ENCODE results near the gene CTNNA2.

The CTNNA2 gene

GRCh38 chr2:80293039-80293438 lies 780.2 kb downstream of the CTNNA2 start:
- Histone ChIP-seq H3K4me3 (ENCODE audit: low read length) (no peak overlapping the region), H3K4me2 (ENCODE audit: low read length) (no peak overlapping the region), H4K20me1 (ENCODE audit: insufficient read depth, low read length) (no peaks in the 10 kb centered on the region), H3K9me3 (ENCODE audit: insufficient read depth, low read length) (no peaks in the 10 kb centered on the region), H2AFZ (ENCODE audit: low read depth, low read length) (no peak overlapping the region), H3K79me2 (ENCODE audit: low read length) (no peaks in the 10 kb centered on the region), H3K36me3 (replicated peaks; ENCODE audit: low read depth, low read length) (no peaks in the 10 kb centered on the region), H3K27ac (ENCODE audit: low read length) (no peak overlapping the region), H3K4me1 (ENCODE audit: low read length) (no peaks in the 10 kb centered on the region), H3K27me3 (ENCODE audit: low read depth, low read length) (no peaks in the 10 kb centered on the region), H3K9ac (ENCODE audit: low read length) (no peak overlapping the region)
- TF ChIP-seq EZH2phosphoT487 (IDR thresholded peaks at IDR 0.05; ENCODE audit: low read depth) (no peak), CTCF (IDR thresholded peaks at IDR 0.05; ENCODE audit: low read depth, low read length) (no peak)

GRCh38 chr2:80298954-80299353 lies 786.1 kb downstream of the CTNNA2 start:
- Histone ChIP-seq H3K27me3 (ENCODE audit: low read depth, low read length) (no peaks in the 10 kb centered on the region), H3K4me2 (ENCODE audit: low read length) (no peak overlapping the region), H3K27ac (ENCODE audit: low read length) (no peak overlapping the region), H3K9ac (ENCODE audit: low read length) (no peak overlapping the region), H3K36me3 (replicated peaks; ENCODE audit: low read depth, low read length) (no peaks in the 10 kb centered on the region), H3K9me3 (ENCODE audit: insufficient read depth, low read length) (no peaks in the 10 kb centered on the region), H3K79me2 (ENCODE audit: low read length) (no peaks in the 10 kb centered on the region), H3K4me3 (ENCODE audit: low read length) (no peak overlapping the region), H2AFZ (ENCODE audit: low read depth, low read length) (no peak overlapping the region), H3K4me1 (ENCODE audit: low read length) (no peaks in the 10 kb centered on the region), H4K20me1 (ENCODE audit: insufficient read depth, low read length) (no peaks in the 10 kb centered on the region)
- TF ChIP-seq EZH2phosphoT487 (IDR thresholded peaks at IDR 0.05; ENCODE audit: low read depth) (no peak), CTCF (IDR thresholded peaks at IDR 0.05; ENCODE audit: low read depth, low read length) (no peak)

- no peaks in the 10 kb centered on the region for H3K4me1 ChIP-seq (ENCODE audit: low read length)
- no peak overlapping the region for H2AFZ ChIP-seq (ENCODE audit: low read depth, low read length)
- H4K20me1 ChIP-seq (ENCODE audit: insufficient read depth, low read length) = no peaks in the 10 kb centered on the region
- no peaks in the 10 kb centered on the region for H3K9me3 ChIP-seq (ENCODE audit: insufficient read depth, low read length)
- no peaks in the 10 kb centered on the region for H3K36me3 ChIP-seq (replicated peaks; ENCODE audit: low read depth, low read length)
- H3K4me2 ChIP-seq (ENCODE audit: low read length) = no peak overlapping the region
- no peaks in the 10 kb centered on the region for H3K79me2 ChIP-seq (ENCODE audit: low read length)
- no peak overlapping the region for H3K4me3 ChIP-seq (ENCODE audit: low read length)
- no peak overlapping the region for H3K27ac ChIP-seq (ENCODE audit: low read length)
- no peak overlapping the region for H3K9ac ChIP-seq (ENCODE audit: low read length)
- TF ChIP-seq CTCF (IDR thresholded peaks at IDR 0.05; ENCODE audit: low read depth, low read length) = no peak
- TF ChIP-seq EZH2phosphoT487 (IDR thresholded peaks at IDR 0.05; ENCODE audit: low read depth) = no peak
- no peaks in the 10 kb centered on the region for H3K27me3 ChIP-seq (ENCODE audit: low read depth, low read length)
Measured at GRCh38 chr2:80299661-80300060, 786.8 kb downstream of the CTNNA2 start.

- TF ChIP-seq CTCF (IDR thresholded peaks at IDR 0.05; ENCODE audit: low read depth, low read length) (no peak), EZH2phosphoT487 (IDR thresholded peaks at IDR 0.05; ENCODE audit: low read depth) (no peak)
- Histone ChIP-seq H3K27ac (ENCODE audit: low read length) (no peak overlapping the region), H3K9me3 (ENCODE audit: insufficient read depth, low read length) (no peaks in the 10 kb centered on the region), H3K9ac (ENCODE audit: low read length) (no peak overlapping the region), H3K4me2 (ENCODE audit: low read length) (no peak overlapping the region), H3K27me3 (ENCODE audit: low read depth, low read length) (no peaks in the 10 kb centered on the region), H3K79me2 (ENCODE audit: low read length) (no peaks in the 10 kb centered on the region), H3K4me3 (ENCODE audit: low read length) (no peak overlapping the region), H4K20me1 (ENCODE audit: insufficient read depth, low read length) (no peaks in the 10 kb centered on the region), H3K36me3 (replicated peaks; ENCODE audit: low read depth, low read length) (no peaks in the 10 kb centered on the region), H3K4me1 (ENCODE audit: low read length) (no peaks in the 10 kb centered on the region), H2AFZ (ENCODE audit: low read depth, low read length) (no peak overlapping the region)
Measured at GRCh38 chr2:80300346-80300745, 787.5 kb downstream of the CTNNA2 start.

All from OCI-LY3 (cell line).